NCI-H748 (cell line): Measurements from ENCODE around the gene SHB.

Source experiments
- DNase-seq: peaks from one replicate; lab custom pipeline; 2025; ENCODE audit not compliant: unreplicated experiment; lab: John Stamatoyannopoulos, UW

Gene SHB

DNA sequence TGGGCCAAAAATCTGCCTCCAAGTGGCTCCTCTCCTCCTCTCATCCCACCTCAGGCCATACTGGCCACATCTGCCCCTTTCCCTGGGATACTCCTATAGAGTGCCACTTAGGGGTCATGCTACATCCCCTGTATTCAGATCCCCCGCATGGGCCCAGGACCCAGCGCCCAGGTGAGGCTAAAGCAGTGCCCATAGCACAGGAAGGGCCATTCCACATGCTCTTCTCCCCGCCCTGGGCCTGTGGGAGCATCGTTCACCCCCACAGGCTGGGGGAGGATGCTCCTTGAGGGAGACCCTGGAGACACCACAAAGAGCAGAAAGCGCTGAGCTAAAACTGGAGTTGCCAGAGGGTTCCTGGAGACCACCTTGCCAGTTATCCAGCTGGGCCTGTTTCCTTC, 112.6 kb downstream of the SHB start:
- DNase-seq = no peak

DNA sequence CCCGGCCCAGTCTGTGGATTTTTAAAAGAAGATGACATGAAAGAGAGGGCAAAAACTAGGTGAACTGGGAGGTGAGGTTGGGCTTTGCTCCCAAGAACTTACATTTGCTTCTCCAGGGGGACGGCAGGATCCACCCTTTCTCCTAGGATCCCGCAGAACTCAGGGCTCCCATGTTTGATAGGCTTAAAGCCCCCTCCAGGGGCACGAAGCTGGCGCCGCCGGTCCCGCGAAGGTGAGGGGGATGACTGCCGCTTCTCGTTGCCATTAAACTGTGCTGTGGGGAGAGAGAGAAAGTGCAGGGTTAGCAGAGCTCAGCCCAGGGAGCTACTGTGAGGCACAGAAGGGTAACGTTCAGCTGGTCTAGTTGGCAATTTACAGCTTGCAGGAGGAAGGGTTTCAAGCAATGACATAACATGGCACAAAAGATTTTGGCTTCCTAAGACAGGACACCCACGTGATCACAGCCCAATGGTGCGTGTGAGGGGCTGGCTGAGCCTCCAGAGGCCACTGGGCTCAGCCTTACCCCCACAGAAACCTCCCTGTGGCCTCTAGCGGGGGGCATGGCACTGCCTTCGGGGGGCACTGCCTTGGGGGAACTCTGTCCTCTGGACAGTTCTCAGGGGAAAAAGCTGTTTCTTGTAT, 113.1 kb downstream of the SHB start:
- no peak for DNase-seq

DNA sequence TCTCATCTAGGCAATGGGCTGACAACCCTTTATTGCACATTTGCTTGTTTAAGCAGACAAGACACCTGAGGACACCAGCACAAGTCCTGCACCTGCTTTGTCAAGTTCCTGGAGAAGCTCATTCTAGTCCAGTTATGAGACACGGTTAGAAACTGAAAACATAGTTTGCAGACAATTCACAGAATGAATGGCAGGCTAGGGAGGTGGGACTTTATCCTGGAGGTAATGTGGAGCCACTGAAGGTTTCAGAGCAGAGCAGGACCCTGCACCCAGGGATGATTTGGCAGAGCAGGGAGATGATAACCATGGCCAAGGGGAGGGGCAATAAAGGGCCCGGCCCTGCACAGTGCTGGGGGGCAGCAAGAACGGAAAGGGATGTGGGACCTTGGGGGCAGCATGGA, 114.4 kb downstream of the SHB start:
- DNase-seq = no peak

DNA sequence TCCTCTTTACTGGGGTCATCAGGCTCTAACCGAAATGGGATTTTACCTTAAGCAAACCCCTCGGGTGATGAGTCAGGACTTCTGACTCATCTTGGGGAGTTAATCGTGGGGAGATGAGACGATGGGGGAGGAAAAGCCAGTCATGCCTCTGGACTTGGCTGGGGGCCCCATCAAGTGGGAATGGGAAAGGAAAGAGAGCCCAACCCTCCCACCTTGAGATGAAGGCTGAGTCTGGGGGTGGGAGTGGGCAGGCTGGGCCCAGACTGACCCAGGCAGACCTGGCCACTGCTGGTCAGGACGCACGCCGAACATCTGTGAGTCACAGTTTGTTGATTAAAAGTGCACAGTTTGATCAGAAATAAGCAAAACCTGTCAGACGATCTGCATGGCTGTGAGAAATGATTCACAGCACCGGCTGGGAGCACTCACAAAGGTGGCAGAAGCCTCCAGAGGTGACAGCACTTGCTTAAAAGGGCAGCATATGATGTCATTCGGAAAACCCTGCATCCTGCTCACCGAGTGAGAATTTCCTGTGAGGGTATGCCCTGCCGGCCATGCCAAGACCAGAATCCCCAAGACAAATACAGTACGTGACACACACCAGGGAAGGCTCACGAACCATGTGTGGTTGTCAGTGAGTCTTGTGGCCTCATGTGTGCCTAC, 115.1 kb downstream of the SHB start:
- DNase-seq = no peak

DNA sequence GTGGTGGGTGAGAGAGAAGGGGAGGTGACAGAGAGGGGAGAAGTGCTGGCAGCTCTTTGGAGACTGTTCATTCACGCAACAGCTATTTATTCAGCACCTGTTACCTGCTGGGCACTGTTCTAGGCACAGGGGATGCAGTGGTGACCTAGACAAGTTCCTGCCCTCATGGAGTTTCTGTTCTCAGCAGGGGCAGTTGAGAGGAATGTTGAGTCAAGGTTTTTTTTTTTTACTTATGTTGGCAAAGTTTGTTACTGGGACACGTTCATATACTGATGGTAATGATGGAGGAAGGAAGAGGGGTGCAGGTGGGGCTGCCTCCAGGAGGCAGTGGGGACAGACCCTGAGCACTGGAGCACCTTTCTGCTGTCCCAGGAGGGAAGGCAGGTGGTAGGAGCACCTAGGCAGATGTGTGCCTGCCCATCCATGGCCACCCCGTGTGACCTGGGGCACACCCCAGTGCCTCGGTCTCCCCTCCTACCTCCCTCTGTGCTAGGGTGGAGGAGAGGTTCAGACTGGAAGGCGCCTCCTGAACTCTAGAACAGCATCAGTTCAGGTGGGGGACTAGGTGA, 115.7 kb downstream of the SHB start:
- DNase-seq = no peak

DNA sequence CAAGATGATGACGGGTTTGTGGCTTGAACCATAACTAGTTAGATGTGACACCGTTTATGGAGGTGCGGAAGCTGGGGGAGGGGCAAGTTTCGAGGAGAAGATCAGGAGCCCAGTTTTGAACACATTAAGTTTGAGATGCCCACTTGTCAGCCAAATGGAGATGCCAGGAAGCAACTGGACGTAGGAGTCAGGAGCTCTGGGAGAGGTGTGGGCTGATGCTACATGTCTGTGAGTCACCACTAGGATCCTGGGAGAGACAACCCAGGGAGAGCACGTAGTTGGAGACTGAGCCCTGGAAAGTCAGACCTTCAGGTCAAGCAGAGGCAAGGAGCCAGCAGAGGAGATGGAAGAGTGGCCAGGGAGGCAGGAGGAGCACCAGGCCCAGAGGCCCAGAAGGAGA, 116.3 kb downstream of the SHB start:
- no peak for DNase-seq

DNA sequence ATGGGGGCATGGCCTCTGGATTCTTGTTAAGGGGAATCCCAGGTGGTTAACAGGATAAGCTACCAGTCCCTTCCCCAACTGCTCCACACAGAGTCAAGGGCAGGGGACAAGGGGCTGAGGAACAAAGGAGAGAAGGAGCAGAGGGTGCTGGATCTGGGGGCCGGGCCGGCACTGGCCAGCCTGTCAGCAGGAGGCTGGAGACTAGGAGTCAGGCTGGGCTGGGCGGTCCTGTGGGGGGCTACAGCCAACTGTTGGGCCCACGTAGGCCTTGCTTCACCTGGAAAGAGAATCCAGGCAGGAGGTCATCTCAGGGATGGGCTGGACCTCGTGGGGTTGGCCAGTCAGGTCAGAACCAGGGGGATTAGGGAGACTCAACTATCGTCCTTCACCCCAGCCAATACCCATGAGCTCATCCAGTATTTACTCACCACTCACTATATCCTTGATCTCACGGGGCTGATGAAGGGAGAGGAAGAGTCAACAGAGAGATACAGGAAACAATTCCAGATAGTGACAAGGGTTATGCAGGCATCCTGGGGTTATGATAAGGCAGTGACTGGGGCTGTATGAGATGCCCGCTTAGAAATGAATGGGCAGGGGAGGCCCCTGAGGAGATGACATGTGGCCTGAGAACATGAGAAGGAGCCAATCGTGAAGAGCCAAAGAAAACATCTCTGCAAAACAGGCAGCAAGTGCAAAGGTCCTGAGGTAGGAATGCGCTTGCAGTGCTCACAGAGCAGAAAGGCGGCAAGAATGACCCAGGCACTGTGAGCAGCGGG, 117.2 kb downstream of the SHB start:
- DNase-seq = no peak

DNA sequence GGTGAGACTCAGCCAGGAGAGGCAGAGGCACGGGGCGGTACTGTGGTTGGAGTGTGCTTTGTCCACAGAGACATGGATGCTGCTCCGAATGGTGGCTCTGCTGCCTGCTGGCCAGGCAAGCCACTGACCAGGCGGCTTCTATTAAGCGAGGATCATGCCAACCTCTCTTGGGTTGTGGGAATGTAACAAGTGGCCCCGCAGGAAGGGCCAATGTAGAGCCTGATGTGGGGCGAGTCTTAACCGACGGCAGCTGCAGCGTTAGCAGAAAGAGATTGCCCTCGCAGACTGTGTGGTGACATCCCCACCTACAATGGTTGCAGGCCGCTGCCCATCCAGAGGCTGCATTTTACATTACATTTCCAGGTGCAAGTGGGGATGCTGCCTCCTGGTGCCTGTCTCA, 118.5 kb downstream of the SHB start:
- no peak for DNase-seq

DNA sequence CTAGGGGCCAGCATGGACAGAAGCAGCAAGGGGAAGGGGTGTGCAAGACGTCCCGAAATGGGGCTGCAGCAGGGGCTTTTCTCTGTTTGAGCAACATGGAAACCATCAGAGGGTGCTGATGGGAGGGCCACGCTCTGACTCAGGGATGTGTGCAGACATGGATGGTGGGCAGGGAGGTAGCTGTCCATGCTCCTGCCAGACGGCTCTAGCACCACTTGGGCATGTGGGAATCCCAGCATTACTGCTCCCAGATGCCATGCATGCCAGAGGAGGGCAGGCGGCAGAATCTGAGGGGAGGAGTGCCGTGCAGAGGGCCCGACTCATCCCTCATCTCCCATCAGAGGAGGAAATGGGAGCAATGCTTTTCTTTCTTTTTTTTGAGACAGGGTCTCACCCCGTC, 119.5 kb downstream of the SHB start:
- no peak for DNase-seq

DNA sequence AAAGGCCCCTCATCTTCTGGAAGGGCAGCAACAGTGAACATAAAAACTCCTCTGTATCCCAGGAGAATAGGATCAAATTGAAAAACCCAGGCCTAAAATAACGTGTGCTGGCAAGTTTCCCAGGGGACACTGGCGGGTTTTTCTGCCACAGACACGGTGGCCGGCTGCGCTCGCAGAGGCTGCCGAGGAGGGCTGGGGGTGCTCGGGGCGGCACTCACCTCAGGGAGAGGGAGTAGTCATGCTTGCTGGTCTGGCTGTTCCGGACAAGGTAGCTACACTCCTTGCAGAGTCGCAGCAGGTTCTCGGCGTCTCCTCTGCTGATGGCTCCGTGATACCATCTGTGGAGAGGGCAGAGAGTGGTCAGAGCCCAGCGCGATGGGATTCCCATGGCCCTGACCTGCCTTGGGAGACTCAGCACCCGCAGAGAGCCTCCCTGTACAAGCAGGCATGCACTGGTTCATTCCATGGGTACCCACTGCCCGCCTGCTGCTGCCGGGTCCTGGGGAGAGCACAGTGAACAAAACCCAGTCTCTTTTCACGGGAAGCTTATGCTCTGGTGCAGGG, 120.5 kb downstream of the SHB start:
- no peak for DNase-seq

DNA sequence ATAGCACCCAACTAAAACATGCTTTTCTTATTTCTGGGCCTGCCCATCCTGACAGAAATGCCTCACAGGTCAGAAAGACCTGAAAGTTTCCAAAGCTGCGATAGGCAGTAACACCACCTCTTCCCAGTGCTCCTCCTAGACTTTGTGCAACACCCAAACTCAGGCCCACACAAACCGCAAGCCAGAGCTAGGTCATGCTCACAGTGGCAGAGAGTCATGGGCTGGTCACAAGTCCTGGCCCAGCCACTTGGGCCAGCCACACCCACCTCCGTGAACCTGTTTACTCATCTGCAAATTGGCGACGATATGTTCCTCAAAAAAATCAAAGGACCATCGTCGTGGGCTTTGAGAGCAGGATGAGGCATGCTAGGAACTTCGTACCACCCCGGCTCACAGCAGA, 121.0 kb downstream of the SHB start:
- no peak for DNase-seq

DNA sequence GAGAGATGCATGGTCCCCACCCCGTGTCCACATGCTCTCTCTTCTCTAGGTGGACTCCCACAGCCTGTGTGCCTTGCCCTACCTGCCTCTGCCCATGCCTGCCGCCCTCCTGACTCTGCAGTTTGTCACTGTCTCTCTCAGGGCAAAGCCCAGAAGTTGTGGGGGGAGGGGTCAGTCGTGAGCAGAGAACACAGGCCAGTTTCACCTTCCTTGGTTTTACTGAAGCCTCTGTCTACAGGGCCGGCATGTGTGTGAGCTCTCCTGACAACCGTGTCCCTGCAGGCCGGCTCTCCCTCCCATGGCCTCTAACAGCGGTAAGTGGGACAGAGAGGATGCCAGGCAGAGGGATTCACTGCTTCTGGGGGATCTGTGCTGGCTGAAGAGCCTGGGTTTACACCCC, 121.6 kb downstream of the SHB start:
- DNase-seq = no peak

DNA sequence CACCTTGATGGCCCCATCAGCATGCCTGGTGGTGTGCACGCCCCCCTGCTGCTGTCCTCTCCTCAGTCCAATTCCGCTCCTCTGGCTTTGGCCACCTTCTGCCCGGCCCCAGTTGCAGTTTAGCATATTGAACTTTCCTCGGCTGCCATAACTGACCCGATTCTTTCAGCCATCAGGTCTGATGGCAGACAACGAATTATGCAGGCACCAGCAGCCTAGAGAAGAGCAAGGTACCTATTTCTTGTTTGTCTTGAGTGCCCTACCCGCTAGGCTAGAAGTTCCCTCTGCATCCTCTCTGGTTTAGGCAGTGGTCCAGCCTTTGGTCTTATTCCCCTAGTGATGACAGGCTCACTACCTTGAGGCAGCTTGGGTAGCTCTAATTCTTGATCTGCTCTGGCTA, 122.1 kb downstream of the SHB start:
- no peak for DNase-seq

DNA sequence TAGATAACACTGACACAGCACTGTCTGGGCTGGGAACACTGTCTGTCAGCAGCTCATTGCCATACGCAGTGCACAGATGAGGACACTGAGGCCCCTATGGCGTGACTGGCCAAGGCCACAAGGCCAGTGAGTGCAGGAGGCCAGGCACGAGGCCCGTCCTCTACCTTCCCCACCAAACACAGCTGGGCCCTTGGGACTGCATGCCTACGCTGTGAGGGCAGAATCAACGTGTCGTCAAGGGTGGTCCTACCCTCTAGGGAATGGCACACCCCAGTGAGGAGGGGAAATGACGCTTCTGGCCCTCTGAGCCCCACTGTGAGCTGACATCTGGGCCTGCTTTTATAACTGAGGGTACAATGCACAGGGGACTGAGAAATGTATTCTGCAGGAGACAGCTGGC, 123.0 kb downstream of the SHB start:
- DNase-seq = no peak

DNA sequence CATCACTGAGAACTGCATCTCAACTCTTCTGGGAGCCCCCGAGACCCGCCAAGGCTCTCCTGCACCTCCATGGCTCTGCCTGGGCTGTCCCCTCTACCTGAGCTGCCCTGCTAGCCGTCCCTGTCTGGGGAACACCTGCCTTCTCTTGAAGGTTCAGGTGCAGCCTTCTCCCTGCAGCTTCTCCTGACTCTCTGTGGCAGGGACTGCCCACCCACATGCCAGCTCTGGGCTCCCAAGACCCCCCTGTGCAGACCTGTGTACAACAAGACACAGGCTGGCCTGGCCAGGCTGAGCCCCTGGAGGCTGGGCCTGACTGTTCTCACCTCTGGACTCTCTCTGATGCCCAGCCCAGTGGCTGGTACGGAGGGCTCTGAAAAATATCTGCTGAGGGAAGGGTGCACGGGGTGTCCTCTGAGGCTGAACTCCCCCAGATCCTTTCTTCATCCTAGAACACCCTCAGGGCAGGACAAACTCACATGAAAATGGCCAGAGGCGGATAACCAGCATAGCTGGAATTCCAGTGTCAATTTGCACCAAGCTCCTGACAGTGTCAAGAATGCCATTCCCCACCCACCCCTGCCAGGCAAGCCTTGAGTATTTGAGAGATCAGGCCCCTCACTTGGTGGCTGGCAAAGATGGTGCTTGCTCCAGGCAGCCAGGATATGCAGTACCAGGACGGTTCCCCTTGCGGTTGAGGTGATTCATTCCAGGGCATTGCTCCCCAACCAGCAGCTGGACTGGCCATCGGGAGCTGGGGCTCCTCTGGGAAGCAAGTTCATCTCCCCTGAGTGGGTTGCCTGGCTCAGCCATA, 124.2 kb downstream of the SHB start:
- DNase-seq = no peak

DNA sequence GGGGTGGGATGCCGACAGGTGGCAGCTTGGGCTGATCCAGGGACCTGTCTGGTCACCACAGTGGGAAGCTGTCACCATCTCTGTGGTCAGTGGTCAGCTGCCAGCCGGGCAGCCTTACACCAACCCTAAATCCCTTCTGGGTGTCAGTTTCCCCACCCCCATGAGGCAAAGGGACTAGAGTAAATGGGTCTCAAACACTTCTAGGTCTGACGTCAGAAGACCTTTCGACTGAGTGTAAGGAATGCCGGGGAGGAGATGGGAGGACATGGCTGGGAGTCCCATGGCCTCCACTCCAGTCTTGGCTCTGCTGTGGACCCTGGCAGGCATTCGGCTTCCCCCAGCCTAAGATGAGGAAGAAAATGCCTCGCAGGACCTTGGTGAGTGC, 124.8 kb downstream of the SHB start:
- no peak for DNase-seq

DNA sequence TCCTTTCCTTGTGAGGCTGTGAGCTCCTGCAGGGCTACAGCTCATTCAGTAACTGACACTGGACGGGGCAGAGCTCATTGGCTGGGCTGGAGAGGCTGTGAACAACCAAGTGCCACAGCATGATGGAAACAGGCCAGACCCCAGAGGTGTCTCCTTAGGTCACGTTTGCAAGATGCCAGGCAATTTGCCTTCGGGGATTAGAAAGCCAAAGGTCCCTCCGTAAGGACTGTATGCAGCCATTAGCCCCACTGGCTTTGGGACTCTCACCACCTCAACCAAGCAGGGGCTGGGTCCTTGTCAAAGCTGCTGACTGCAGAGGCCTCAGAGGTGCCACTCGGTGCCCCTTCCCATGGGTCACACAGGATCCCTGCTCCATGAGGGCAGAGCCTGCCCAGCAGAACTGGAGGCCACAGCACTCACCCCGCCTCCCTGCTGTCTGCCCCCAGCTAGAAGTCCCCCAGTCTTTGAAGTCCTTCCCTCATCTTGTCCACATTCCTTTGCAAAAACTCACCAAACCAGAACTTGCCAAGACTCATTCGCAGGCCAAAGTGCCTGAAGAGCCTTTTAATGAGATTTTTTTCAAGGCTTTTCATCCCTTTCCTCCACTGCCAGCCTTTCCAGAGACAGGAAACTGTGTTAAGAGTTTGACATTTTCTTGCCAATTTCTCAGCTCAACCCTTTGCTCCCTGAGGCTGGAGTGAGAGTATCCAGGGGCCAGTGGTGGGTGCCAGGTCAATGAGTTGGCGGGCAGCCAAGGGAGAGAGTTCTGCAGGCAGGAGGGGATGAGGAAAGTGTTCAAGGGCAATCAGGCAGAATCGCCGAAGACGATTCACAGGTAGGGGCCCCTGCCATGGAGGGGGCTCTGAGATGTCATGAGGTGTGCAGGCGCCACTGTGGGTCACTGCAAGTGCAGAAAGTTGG, 125.4 kb downstream of the SHB start:
- DNase-seq = no peak

DNA sequence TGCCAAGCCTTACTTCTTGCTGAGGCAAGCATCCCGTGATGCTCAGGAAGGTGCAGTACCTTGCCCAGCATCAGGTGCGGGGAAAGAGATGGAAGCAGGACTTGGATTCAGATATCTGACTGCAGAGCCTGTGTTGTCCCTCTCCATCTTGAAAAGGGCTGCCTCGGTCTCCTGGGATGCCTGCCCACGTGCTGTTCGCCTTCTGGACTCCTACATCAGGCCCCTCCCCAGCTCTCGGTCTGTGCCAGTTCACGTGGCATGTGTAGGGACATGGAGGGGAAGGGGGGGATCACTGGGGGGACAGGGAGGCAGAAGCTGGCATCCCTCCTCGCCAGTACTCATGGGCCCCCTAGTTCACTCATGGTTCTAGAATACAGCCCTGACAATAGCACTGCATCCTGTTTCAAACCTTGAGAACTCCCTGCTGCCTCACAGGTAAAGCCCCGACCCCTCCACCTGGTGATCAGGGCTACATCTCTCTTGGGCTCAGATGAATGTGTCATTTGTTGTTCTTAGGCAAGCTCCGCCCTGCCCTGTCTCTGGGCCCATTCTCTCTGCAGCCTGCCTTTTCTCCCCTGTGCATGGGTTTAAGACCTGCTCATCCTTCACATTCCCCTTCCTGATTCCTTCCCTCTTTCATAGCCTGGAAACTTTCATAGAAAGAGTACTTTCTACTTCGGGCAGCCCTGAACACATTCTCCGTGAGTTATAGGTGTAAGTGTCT, 126.2 kb downstream of the SHB start:
- DNase-seq = no peak

DNA sequence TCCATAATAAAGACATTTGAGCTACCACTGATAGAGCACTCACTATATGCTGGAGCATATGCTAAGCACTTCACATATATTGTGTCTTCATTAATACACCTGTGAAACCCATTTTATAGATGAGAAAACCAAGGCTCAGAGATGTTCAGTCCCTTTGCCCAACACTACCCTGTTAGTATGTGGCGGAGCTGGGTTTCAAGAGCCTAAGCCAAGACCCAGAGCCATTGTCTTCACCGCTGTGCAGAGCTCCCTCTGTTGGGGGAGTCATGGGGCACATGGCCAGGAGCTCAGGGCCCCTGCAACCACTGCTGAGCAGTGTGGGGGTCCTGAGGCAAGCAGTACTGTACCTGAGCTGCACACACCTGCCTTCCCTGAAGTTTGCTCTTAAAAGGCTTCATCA, 127.8 kb downstream of the SHB start:
- DNase-seq = no peak
